D721Med (cell line): ENCODE measurements around the gene B4GALNT1.

Source experiments
- DNase-seq: peaks from one replicate; pipeline ENCODE4 v3.0.0; 2011; ENCODE audit warnings: low spot score; ENCODE audit not compliant: insufficient read length
- FAIRE-seq: peaks from 2 replicates; lab custom pipeline; 2011; peaks lifted over from hg19 to GRCh38; lab: Jason Lieb, UNC
- TF ChIP-seq, protein P1 (sequence below): IDR thresholded peaks from 2 replicates; pipeline ENCODE4 v1.5.1; 2012; ENCODE audit warnings: mild to moderate bottlenecking, control low read depth; ENCODE audit not compliant: insufficient read depth; ENCODE audit errors: missing control alignments

Gene B4GALNT1

DNA sequence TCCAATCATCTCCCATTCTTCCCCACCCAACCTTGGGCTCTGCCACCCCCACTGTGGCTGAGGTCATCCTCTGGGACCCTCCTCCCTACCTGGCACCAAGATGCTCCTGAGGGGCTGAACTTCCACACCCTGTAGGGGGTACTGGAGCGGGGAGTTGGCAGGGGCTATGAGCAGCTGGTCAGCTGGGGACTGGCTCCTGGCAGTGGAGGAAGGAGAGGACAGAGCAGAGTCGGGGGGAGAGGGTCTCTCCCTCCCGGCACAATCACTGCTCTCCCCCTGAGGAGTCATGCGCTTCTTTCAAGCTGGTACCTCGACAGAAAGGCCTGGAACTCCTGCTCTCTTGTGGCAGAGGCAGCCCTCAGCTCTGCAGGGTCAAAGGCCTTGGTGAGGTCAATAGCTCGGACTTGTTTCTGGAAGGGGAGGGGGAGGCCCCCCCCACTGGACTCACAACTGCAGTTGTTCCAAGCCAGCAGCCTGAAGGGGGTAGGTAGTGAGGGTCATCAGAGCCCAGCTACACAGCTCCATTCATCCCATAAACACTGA, 2.0 kb downstream of the B4GALNT1 start:
- TF ChIP-seq, protein P1, sequence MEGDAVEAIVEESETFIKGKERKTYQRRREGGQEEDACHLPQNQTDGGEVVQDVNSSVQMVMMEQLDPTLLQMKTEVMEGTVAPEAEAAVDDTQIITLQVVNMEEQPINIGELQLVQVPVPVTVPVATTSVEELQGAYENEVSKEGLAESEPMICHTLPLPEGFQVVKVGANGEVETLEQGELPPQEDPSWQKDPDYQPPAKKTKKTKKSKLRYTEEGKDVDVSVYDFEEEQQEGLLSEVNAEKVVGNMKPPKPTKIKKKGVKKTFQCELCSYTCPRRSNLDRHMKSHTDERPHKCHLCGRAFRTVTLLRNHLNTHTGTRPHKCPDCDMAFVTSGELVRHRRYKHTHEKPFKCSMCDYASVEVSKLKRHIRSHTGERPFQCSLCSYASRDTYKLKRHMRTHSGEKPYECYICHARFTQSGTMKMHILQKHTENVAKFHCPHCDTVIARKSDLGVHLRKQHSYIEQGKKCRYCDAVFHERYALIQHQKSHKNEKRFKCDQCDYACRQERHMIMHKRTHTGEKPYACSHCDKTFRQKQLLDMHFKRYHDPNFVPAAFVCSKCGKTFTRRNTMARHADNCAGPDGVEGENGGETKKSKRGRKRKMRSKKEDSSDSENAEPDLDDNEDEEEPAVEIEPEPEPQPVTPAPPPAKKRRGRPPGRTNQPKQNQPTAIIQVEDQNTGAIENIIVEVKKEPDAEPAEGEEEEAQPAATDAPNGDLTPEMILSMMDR, result no peak
- DNase-seq (no peak), FAIRE-seq (no peak)

DNA sequence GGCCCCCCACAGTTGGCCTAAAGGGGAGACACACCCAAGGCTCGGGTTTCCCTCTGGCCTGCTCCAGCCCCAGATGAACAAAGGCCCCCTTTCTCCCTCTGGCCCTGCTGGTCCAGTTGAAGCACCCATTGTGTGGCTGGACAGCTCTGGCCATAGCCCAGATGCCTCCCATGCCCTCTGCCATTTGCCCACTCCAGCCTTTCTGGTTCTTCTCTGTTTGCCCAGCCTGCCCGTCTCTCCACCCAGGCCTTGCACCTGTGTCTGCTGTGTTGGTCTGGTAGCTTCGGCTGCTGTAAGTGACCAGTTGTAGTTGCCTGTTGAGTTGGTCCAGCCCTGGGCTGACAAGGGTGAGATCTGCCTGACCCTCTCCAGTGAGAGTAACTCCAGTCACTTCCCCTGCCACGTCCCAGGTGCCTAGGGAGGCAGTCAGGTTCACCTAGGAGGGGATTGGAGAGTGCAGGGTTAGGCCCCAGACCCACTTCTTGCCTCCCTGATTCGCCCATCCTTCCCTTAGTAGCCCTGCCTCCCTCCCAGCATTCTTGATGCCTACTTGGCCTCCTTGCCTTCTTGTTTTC, 3.0 kb downstream of the B4GALNT1 start:
- DNase-seq, result no peak
- FAIRE-seq, result no peak
- TF ChIP-seq, protein P1, result no peak

DNA sequence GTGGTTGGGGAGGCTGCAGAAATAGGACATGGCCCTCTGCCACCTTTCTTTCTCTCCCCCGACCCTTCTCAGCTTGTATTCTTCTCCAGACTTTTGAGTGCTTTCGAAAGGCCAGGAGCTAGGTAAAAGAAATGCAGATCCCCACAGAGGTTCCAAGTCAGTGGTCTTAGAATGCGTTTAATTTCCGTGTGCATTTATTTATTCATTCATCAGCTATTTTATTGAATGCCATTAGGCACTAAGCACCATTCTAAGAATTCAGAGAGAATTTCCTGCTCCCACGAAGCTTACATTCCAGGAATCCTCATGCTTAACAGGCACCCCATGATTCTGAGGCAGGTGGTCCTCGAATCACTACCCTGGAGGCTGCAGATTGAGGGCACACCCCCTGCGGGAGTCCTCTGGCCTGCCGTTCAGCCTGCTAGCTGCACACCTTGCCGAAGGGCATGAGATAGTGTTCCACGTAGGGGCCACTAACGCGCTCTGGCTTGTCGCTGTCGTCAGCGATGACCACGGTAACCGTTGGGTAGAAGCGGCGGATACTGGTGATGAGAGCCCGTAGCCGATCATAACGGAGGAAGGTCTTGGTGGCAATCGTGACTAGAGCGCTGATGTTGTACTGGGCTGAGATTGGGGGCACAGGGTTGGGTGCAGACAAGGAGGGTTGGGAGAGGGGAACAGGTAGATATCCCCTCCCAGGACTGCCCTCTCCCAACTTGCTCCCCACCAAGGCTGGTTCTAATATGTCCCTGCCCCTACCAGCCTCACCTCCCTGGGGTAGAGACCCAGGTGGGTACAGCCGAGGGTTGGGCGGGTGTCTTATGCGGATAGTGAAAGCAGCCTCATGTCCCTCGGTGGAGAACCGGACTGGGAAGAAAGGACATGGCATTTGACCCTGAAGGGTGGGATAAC, 4.5 kb downstream of the B4GALNT1 start:
- FAIRE-seq, result no peak
- TF ChIP-seq, protein P1, result no peak

DNA sequence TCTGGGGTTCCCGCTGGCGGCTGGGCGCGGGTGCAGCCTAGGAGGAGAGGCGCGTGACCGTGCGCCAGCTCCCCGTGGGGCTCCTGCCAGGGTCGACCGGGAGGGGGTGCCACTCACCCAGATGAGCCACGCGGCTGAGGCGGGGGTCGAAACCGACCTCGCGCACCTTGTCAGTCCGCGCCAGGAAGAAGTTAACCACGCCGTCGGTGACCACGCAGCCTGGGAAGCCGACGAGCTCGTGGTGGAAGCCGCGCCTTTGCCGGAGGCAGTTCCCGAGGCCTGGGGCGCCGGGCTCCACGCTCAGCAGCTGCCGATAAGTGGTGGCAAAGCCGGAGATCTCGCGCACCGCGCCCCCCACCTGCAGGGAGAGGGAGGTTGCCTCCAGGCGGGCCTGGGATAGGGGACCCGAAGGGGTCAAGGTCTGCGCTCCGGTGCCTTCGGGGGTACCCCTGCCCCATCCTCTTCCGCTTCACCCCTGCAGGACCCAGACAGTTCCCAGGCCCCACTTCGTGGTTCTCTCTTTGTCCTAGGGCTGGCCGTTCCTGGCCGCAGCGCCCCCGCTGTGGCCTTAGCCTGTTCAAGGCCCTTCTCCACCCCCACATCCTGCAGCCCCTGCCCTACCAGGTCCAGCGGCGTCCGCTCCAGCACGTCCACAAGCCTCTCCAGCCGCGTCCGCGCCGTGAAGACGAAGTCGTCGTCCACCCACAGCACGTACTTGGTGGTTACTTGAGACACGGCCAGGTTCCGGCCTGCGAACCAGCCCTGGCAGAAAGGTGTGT, 5.3 kb downstream of the B4GALNT1 start:
- TF ChIP-seq, protein P1, result no peak
- DNase-seq (no peak), FAIRE-seq (no peak)

More for the DNA sequence above, 4.5 kb downstream of the B4GALNT1 start:
- no peak for DNase-seq

DNA sequence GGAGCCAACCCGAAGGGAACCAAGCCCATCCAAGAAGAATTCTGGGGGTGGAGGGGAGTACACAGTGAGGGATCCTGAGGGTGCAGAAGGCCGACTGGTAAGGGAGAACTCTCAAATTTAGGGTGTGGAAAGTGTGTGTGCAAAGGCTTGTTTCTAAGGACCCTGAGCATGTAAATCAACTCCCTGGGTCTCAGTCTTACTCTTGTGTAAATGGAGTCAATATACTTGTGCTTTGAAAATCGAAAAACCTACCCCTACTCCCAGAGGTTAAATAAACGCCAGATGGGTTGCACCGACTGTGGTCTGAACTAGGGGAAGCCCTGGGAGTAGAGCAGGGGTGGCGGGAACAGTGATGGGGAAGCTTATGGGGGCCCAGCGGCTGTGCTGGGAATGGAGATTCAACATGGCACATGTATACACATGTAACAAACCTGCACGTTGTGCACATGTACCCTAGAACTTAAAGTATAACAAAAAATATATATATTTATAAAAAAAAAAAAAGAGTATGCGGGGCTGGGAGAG, 6.0 kb downstream of the B4GALNT1 start:
- FAIRE-seq (no peak), DNase-seq (no peak)
- TF ChIP-seq, protein P1, result no peak

DNA sequence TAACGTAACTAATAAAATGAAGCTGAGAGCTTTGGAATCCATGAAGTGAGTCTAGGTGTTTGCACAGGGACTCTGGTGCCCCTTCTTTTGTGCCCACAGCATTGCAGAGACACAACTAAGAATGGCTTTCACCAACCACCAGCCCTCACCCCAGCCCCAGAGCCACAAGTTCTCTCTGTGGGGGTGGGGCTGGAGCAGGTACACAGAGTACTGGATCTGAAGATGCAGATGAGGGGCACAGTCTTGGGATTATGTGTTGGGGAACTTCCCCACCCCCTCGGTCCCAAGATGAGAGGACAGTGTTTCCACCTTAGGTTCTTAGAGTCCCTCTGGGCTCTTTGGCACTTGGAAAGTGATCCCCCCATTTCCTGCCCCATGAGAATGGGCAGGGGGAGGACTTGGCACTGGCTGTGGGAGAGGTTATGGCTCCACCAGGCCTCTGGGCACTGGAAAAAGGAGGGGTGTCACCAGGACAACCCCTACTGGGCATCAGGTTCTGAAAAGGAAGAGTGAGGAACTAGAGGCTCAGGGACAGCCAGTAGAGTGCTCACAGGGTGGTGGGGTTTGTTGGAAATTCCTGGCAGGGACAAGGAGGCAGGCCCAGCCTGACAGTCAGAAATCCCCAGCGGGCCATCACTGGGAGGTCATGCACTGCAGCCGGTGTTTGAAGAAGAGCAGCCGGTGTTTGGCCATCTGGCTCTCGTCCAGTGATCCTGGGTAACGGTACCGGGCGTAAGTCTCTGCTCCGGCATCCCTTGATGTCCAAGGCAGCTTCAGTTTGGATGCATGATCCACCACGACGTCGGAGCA, 6.7 kb downstream of the B4GALNT1 start:
- FAIRE-seq (no peak), DNase-seq (no peak)
- TF ChIP-seq, protein P1, result no peak
